ENCODE results near the gene TSPAN18. TPM values are rescaled to one million over a fixed set of nuclear protein-coding genes. Genes with fewer than 3 reads are reported as not detected.

TSPAN18 gene
- total and polyA plus RNA-seq, 2 experiments from 2014 or later, result 6.0 to 10.6 TPM

GRCh38 chr11:44707094-44707493 lies 19.7 kb upstream of the TSPAN18 start (continued):
- TF ChIP-seq POLR2AphosphoS5 (IDR thresholded peaks at IDR 0.05; ENCODE audit: low read depth) (no peak), ZNF114 (CRISPR knock-in tag; IDR thresholded peaks at IDR 0.05) (no peak), EZH2phosphoT487 (IDR thresholded peaks at IDR 0.05; ENCODE audit: unreplicated experiment) (no peak), EZH2 (IDR thresholded peaks at IDR 0.05; ENCODE audit: low read depth, unreplicated experiment) (no peak), CTCF (conservative IDR thresholded peaks at IDR 0.05; ENCODE audit: low read depth in 2 of 2) (no peak), ETS1 (IDR thresholded peaks at IDR 0.05) (no peak), JUNB (IDR thresholded peaks at IDR 0.05; ENCODE audit: unreplicated experiment) (no peak)

GRCh38 chr11:44708009-44708408 lies 18.8 kb upstream of the TSPAN18 start:
- H3K4me1 Mint-ChIP-seq, result peaks cover 26% of the 10 kb centered on the region
- Histone ChIP-seq H3K9me2 (ENCODE audit: insufficient read depth) (no peaks in the 10 kb centered on the region), H3K79me2 (replicated peaks; ENCODE audit: insufficient read depth) (no peaks in the 10 kb centered on the region), H3K36me3 (ENCODE audit: insufficient read depth) (no peaks in the 10 kb centered on the region), H3K27ac (ENCODE audit: low read depth) (no peak overlapping the region), H3K4me1 (ENCODE audit: insufficient read depth) (peaks cover 21% of the 10 kb centered on the region), H3K4me3 (no peak overlapping the region), H3F3A (replicated peaks; ENCODE audit: low read depth) (0 out of 2 replicates have a peak, but pooled peaks cover under 1% of the 10 kb centered on the region), H2AFZ (no peak overlapping the region), H4K20me1 (replicated peaks; ENCODE audit: insufficient read depth) (no peaks in the 10 kb centered on the region), H3K27me3 (ENCODE audit: insufficient read depth) (no peaks in the 10 kb centered on the region), H3K4me2 (no peak overlapping the region)
- H3K27ac Mint-ChIP-seq, result no peak overlapping the region
- no peak for ATAC-seq
- no peak overlapping the region for H3K4me3 Mint-ChIP-seq
- H3K9me3 Mint-ChIP-seq, result peaks cover 11% of the 10 kb centered on the region
- no peak for DNase-seq (ENCODE audit: low spot score)
- no peak for TF ChIP-seq ZNF331 (CRISPR knock-in tag; IDR thresholded peaks at IDR 0.05; ENCODE audit: low read depth)
- TF ChIP-seq STAT1 (IDR thresholded peaks at IDR 0.05; ENCODE audit: unreplicated experiment), result no peak
- no peak for TF ChIP-seq REST (IDR thresholded peaks at IDR 0.05; ENCODE audit: unreplicated experiment)
- TF ChIP-seq EZH2 (IDR thresholded peaks at IDR 0.05; ENCODE audit: low read depth, unreplicated experiment), result no peak
- TF ChIP-seq ZNF114 (CRISPR knock-in tag; IDR thresholded peaks at IDR 0.05), result no peak
- TF ChIP-seq POLR2AphosphoS5 (IDR thresholded peaks at IDR 0.05; ENCODE audit: low read depth), result no peak
- no peak for TF ChIP-seq EZH2phosphoT487 (IDR thresholded peaks at IDR 0.05; ENCODE audit: unreplicated experiment)
- TF ChIP-seq CTCF (conservative IDR thresholded peaks at IDR 0.05; ENCODE audit: low read depth in 2 of 2), result no peak
- TF ChIP-seq JUNB (IDR thresholded peaks at IDR 0.05; ENCODE audit: unreplicated experiment), result no peak
- TF ChIP-seq ETS1 (IDR thresholded peaks at IDR 0.05), result no peak
- TF ChIP-seq NANOG (IDR thresholded peaks at IDR 0.05; ENCODE audit: borderline replicate concordance), result no peak
- no peak for TF ChIP-seq CREB1 (CRISPR knock-in tag; IDR thresholded peaks at IDR 0.05; ENCODE audit: low read depth)
- H3K27me3 Mint-ChIP-seq (ENCODE audit: insufficient read depth, low read depth, poor library complexity), result peaks cover 19% of the 10 kb centered on the region
- peaks cover 2% of the 10 kb centered on the region; the same call in 1 of the 3 replicates for H3K36me3 Mint-ChIP-seq (ENCODE audit: low read depth)

All from GM23338 (cell line).